SK-MEL-5 (cell line): ENCODE results near the gene SOBP. TPM values are rescaled to one million over a fixed set of nuclear protein-coding genes. Genes with fewer than 3 reads are reported as not detected.

Experiments
- DNase-seq: peaks from one replicate; pipeline ENCODE4 v3.0.0-alpha.2; 2016; ENCODE audit warnings: low read depth, low spot score
- in situ Hi-C: cut with HindIII; loops from 2 replicates; pipeline ENCODE4 v1.10.0; 2016; ENCODE audit warnings: low sequenced_read_pairs, high pct_unique_total_duplicates, low pct_unique_long_range_greater_than_20kb
- total RNA-seq: library from RNA; depleted of rRNA; stranded (reverse); fragments of >200 nt; shearing (Covaris generic); gene quantifications from 2 replicates; pipeline ENCODE4 v1.2.3, GENCODE V29; 2014

Gene SOBP
- total RNA-seq, 1 experiment from 2014 or later = 2.4 TPM

GRCh38 chr6:107479089-107479690 lies 10.7 kb upstream of the SOBP start:
- no peak for DNase-seq
- in situ Hi-C loops = no loop called here

- no peak for DNase-seq
- in situ Hi-C loops = no loop called here
Observed at GRCh38 chr6:107485157-107485556, 4.8 kb upstream of the SOBP start.

- in situ Hi-C loops = no loop called here
- DNase-seq = no peak
Observed at GRCh38 chr6:107488174-107488874, 1.6 kb upstream of the SOBP start.

- in situ Hi-C loops = no loop called here
- peak; percentile 34 for DNase-seq
Observed at GRCh38 chr6:107488875-107489635, 862 bp upstream of the SOBP start.

- no peak for DNase-seq
Observed at GRCh38 chr6:107490566-107491137, 735 bp downstream of the SOBP start.

GRCh38 chr6:107491138-107491609 lies 1.3 kb downstream of the SOBP start:
- peak; percentile 16 for DNase-seq
- in situ Hi-C loops = no loop called here

More at GRCh38 chr6:107490566-107491137, 735 bp downstream of the SOBP start:
- in situ Hi-C loops = no loop called here

- in situ Hi-C loops = no loop called here
- DNase-seq = peak; percentile 95
Observed at GRCh38 chr6:107491760-107492660, 2.1 kb downstream of the SOBP start.

GRCh38 chr6:107493158-107494057 lies 3.5 kb downstream of the SOBP start:
- in situ Hi-C loops = no loop called here

GRCh38 chr6:107495196-107495643 lies 5.3 kb downstream of the SOBP start:
- no peak for DNase-seq
- in situ Hi-C loops = no loop called here

More at GRCh38 chr6:107493158-107494057, 3.5 kb downstream of the SOBP start:
- DNase-seq = peak; percentile 77

GRCh38 chr6:107495971-107496370 lies 6.1 kb downstream of the SOBP start:
- DNase-seq = no peak
- in situ Hi-C loops = no loop called here

GRCh38 chr6:107496892-107497684 lies 7.2 kb downstream of the SOBP start:
- no peak for DNase-seq
- in situ Hi-C loops = no loop called here

- no peak for DNase-seq
- in situ Hi-C loops = no loop called here
Observed at GRCh38 chr6:107504270-107505026, 14.5 kb downstream of the SOBP start.

- in situ Hi-C loops = no loop called here
- no peak for DNase-seq
Observed at GRCh38 chr6:107506145-107506544, 16.2 kb downstream of the SOBP start.

- no peak for DNase-seq
- in situ Hi-C loops = no loop called here
Observed at GRCh38 chr6:107509506-107509905, 19.6 kb downstream of the SOBP start.

- in situ Hi-C loops = no loop called here
- DNase-seq = no peak
Observed at GRCh38 chr6:107510108-107510507, 20.2 kb downstream of the SOBP start.
